ENCODE data around the gene ACTL10.

DNA sequence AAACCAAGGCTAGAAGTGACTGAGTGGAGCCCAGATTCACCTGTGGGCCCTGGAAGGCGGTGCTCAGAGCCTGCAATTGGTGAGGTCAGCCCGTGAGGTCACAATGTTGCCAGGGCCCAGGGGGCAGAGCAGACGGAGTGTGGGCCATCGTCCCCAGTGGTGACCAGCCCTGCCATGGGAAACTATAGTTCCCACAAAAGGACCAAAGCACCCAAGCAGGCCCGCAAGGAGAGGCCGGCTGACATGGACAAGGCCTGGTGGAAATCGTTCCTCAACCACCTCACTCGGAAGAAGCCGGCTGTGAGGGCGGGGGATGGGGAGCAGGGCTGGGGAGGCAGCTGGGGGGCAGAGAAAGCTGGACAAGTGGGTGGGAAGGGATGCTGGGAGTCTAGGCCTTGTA is 4.6 kb upstream of the ACTL10 start, which contains the start of gene C20orf144:
- TF ChIP-seq RAD21 (IDR thresholded peaks at IDR 0.05; ENCODE audit: low read length) = no peak
- TF ChIP-seq, protein P1, sequence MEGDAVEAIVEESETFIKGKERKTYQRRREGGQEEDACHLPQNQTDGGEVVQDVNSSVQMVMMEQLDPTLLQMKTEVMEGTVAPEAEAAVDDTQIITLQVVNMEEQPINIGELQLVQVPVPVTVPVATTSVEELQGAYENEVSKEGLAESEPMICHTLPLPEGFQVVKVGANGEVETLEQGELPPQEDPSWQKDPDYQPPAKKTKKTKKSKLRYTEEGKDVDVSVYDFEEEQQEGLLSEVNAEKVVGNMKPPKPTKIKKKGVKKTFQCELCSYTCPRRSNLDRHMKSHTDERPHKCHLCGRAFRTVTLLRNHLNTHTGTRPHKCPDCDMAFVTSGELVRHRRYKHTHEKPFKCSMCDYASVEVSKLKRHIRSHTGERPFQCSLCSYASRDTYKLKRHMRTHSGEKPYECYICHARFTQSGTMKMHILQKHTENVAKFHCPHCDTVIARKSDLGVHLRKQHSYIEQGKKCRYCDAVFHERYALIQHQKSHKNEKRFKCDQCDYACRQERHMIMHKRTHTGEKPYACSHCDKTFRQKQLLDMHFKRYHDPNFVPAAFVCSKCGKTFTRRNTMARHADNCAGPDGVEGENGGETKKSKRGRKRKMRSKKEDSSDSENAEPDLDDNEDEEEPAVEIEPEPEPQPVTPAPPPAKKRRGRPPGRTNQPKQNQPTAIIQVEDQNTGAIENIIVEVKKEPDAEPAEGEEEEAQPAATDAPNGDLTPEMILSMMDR (conservative IDR thresholded peaks at IDR 0.05; ENCODE audit: low read depth, low read length) = no peak
- TF ChIP-seq POLR2A (IDR thresholded peaks at IDR 0.05; ENCODE audit: low read depth, low read length) = no peak
- no peak for TF ChIP-seq RFX5 (IDR thresholded peaks at IDR 0.05; ENCODE audit: low read depth, low read length)
- TF ChIP-seq NFE2L2 (IDR thresholded peaks at IDR 0.05; ENCODE audit: low read depth, low read length) = no peak
- no peak for TF ChIP-seq RCOR1 (IDR thresholded peaks at IDR 0.05; ENCODE audit: insufficient replicate concordance, low read length)
- TF ChIP-seq CHD1 (IDR thresholded peaks at IDR 0.05; ENCODE audit: low read depth, low read length) = no peak
- TF ChIP-seq, protein P2, sequence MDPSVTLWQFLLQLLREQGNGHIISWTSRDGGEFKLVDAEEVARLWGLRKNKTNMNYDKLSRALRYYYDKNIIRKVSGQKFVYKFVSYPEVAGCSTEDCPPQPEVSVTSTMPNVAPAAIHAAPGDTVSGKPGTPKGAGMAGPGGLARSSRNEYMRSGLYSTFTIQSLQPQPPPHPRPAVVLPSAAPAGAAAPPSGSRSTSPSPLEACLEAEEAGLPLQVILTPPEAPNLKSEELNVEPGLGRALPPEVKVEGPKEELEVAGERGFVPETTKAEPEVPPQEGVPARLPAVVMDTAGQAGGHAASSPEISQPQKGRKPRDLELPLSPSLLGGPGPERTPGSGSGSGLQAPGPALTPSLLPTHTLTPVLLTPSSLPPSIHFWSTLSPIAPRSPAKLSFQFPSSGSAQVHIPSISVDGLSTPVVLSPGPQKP (IDR thresholded peaks at IDR 0.05; ENCODE audit: borderline replicate concordance, low read depth, low read length) = no peak
- TF ChIP-seq FOS (IDR thresholded peaks at IDR 0.05; ENCODE audit: low read depth, low read length) = no peak
- no peak for TF ChIP-seq CEBPB (IDR thresholded peaks at IDR 0.05; ENCODE audit: low read depth, low read length)
